Psoas muscle (tissue), 8 donors: ENCODE measurements around the gene ADCY4. TPM values are rescaled to one million over a fixed set of nuclear protein-coding genes. Genes with fewer than 3 reads are reported as not detected.

Experiments used
- ATAC-seq, 4 donors: fragments of 200-7000 bp; cut with Tn5 transposase; one replicate each; pipeline ENCODE4 v1.9.1; 2020; ENCODE audit warnings: moderate library complexity in 3 of 4, mild to moderate bottlenecking in 2 of 4
- DNase-seq, 2 donors: peaks; one replicate each; pipeline ENCODE4 v3.0.0-alpha.2; 2020
- H3K27ac ChIP-seq: fragments of 200-600 bp; one replicate; pipeline ENCODE4 v1.8.0; 2022
- H3K27me3 ChIP-seq, 3 donors: fragments of 200-600 bp in 1 of 3; one replicate each; pipeline versions ENCODE4 v1.6.1 to v1.8.0; 2013 to 2022; ENCODE audit warnings: low read length in 2 of 3, mild to moderate bottlenecking in 2 of 3, moderate library complexity in 1 of 3; ENCODE audit not compliant: insufficient read depth in 3 of 3
- H3K36me3 ChIP-seq, 2 donors: fragments of 200-600 bp in 1 of 2; one replicate each; pipeline versions ENCODE4 v1.6.1 to v1.8.0; 2013 to 2022; ENCODE audit warnings: low read depth in 1 of 2, mild to moderate bottlenecking in 1 of 2, moderate library complexity in 1 of 2; ENCODE audit not compliant: insufficient read depth in 1 of 2
- H3K4me1 ChIP-seq: fragments of 200-600 bp; one replicate; pipeline ENCODE4 v1.8.0; 2022
- H3K4me3 ChIP-seq: fragments of 200-600 bp; one replicate; pipeline ENCODE4 v1.8.0; 2022; ENCODE audit warnings: mild to moderate bottlenecking
- H3K9me3 ChIP-seq: fragments of 200-600 bp; one replicate; pipeline ENCODE4 v1.8.0; 2022
- CTCF ChIP-seq: fragments of 200-600 bp; IDR thresholded peaks from one replicate; pipeline ENCODE4 v1.8.0; 2022; ENCODE audit warnings: antibody characterized with exemption
- WGBS, 3 donors: extraction: QIAGEN DNeasy Blood & Tissue Kit; methylation state at CpG; one replicate each; pipeline versions ENCODE4 v1.1.6 to v1.1.7; 2013; 5-methylcytosine and 5-hydroxymethylcytosine counted together
- intact Hi-C, 2 donors: fragments of 100-400 bp; cut with DNase I; formaldehyde crosslinking; loops; one replicate each; pipeline versions ENCODE4 v1.11.0 to v1.14.2; 2022
- polyA plus RNA-seq, 3 donors: library from polyadenylated mRNA; stranded (reverse); fragments of 200-250 nt; gene quantifications; one replicate each; pipeline ENCODE4 v1.2.3, GENCODE V29; 2013
- total RNA-seq, 4 donors: library from RNA; stranded (reverse); fragmentation: NEBNext Ultra II Directional in 2 of 4; extraction: Animal tissue kit (Norgen Biotek cat#: 25700) in 2 of 4; gene quantifications; one replicate each; pipeline versions ENCODE4 v1.2.1 to v1.2.4, GENCODE V29; 2021 to 2023
- donor health status: healthy with polysubstance abuse.
- donor health status: DM: no; HTN: no; CAD: no; lungs with moderate emphysema.
- donor health status: Bipolar disorder and iron deficiency.
- donor health status: healthy.
- donor health status: DM: yes; HTN: yes; CAD: no.
- donor health status: DM: no; HTN: no; CAD: no.
- donor health status: DM: no; HTN: no; CAD: no.
- donor health status: DM: yes; HTN: yes; CAD: no.

Gene ADCY4
- total and polyA plus RNA-seq, 7 donors, result 7.0 to 13.9 (median 10.4) TPM

GRCh38 chr14:24364841-24365240, 30.0 kb upstream of the ADCY4 start:
- 46 to 72% (median 52%) methylated on average over 1 of the region's 1 CpG for WGBS, 3 donors
- H3K4me1 ChIP-seq, result peaks cover 12% of the 10 kb centered on the region
- no peak for DNase-seq
- H3K36me3 ChIP-seq, result no peaks in the 10 kb centered on the region
- H3K4me3 ChIP-seq, result no peak overlapping the region
- TF ChIP-seq CTCF, result no peak
- no peak overlapping the region for H3K27ac ChIP-seq
- peaks cover 0 to 60% (median 7%) of the 10 kb centered on the region in 3 donors for H3K27me3 ChIP-seq
- no peaks in the 10 kb centered on the region for H3K9me3 ChIP-seq
- intact Hi-C loops, result no loop called here
- no peak for ATAC-seq

- no peak for TF ChIP-seq CTCF
- Histone ChIP-seq H3K27ac (no peak overlapping the region), H3K4me1 (peaks cover 12% of the 10 kb centered on the region), H3K9me3 (no peaks in the 10 kb centered on the region), H3K4me3 (no peak overlapping the region), H3K27me3 (peaks cover 0 to 56% (median 6%) of the 10 kb centered on the region in 3 donors), H3K36me3 (no peaks in the 10 kb centered on the region)
- ATAC-seq (no peak), DNase-seq (no peak)
- intact Hi-C loops, result no loop called here
- WGBS, 3 donors, result 81 to 92% (median 84%) methylated on average over 5 of the region's 5 CpGs
Measured at GRCh38 chr14:24363401-24363800, 28.5 kb upstream of the ADCY4 start.

- Histone ChIP-seq H3K9me3 (no peaks in the 10 kb centered on the region), H3K4me3 (no peak overlapping the region), H3K27ac (no peak overlapping the region), H3K36me3 (no peaks in the 10 kb centered on the region), H3K4me1 (peaks cover 10% of the 10 kb centered on the region), H3K27me3 (peaks cover 0 to 52% (median 4%) of the 10 kb centered on the region in 3 donors)
- WGBS, 3 donors, result 39 to 49% (median 44%) methylated on average over 2 of the region's 2 CpGs
- intact Hi-C loops, result no loop called here
- no peak for TF ChIP-seq CTCF
- no peak for DNase-seq
- ATAC-seq, result no peak
Measured at GRCh38 chr14:24362241-24362960, 27.5 kb upstream of the ADCY4 start.

- DNase-seq, result no peak
- peaks cover 6% of the 10 kb centered on the region for H3K4me1 ChIP-seq
- intact Hi-C loops, result no loop called here
- H3K27ac ChIP-seq, result no peak overlapping the region
- WGBS, 3 donors, result 71 to 84% (median 74%) methylated on average over 2 of the region's 2 CpGs
- H3K9me3 ChIP-seq, result no peaks in the 10 kb centered on the region
- no peak for ATAC-seq
- no peaks in the 10 kb centered on the region for H3K36me3 ChIP-seq
- H3K27me3 ChIP-seq, result peaks cover 0 to 41% (median 2%) of the 10 kb centered on the region in 3 donors
- no peak overlapping the region for H3K4me3 ChIP-seq
- no peak for TF ChIP-seq CTCF
Measured at GRCh38 chr14:24361326-24361725, 26.5 kb upstream of the ADCY4 start.

- no peaks in the 10 kb centered on the region for H3K36me3 ChIP-seq
- intact Hi-C loops, result no loop called here
- DNase-seq, result no peak
- no peak for ATAC-seq
- H3K27me3 ChIP-seq, result peaks cover 0 to 31% (median 0%) of the 10 kb centered on the region in 3 donors
- H3K9me3 ChIP-seq, result no peaks in the 10 kb centered on the region
- H3K4me3 ChIP-seq, result no peak overlapping the region
- WGBS, 3 donors, result 84 to 89% (median 88%) methylated on average over 3 of the region's 3 CpGs
- no peak overlapping the region for H3K27ac ChIP-seq
- TF ChIP-seq CTCF, result no peak
- H3K4me1 ChIP-seq, result peaks cover 3% of the 10 kb centered on the region
Measured at GRCh38 chr14:24360281-24360680, 25.4 kb upstream of the ADCY4 start.
